HG03064 (cell line): ENCODE results near the gene TNFSF4.
"Not testable (repeated sequence)": the region's sequence is repeated elsewhere in the genome, so short reads cannot be mapped to it uniquely, and the experiment has no call there.

Experiments
- ATAC-seq: cut with Tn5 transposase; IDR thresholded peaks from one replicate; pipeline ENCODE4 v1.9.1; 2021; ENCODE audit warnings: low read depth; ENCODE audit not compliant: unreplicated experiment

The TNFSF4 gene

DNA sequence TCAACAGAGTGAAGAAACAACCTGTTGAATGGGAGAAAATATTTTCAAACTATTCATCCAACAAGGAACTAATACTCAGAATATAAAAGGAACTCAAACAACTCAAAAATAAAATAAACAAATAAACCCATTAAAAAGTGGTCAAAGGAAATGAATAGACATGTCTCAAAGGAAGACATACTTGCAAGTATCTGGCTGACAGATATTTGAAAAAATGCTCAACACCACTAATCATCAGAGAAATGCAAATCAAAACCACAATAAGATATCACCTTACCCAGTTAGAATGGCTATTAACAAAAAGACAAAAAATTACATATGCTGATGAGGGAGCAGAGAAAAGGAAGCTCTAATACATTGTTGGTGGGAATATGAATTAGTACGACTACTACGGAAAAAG lies 38.2 kb downstream of the TNFSF4 start:
- no peak for ATAC-seq

DNA sequence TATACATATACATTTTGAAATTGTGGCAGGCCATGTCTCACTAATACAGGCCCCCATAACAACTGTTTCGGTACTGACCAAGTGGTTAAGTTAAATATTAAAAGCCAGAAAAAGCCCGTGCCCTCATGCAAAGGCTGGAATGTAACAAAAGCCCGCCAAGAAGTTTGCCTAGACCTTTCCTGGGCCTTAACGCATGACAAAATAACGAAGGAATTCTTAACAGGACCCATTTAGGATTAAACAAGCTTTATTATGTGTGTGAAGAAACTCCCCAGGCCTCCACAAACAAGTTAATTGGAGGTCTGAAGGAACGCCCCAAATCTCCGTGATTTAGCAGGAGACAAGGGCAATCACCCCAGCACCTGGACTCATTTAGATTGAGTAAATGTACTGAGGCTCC lies 42.4 kb downstream of the TNFSF4 start:
- ATAC-seq: no peak

DNA sequence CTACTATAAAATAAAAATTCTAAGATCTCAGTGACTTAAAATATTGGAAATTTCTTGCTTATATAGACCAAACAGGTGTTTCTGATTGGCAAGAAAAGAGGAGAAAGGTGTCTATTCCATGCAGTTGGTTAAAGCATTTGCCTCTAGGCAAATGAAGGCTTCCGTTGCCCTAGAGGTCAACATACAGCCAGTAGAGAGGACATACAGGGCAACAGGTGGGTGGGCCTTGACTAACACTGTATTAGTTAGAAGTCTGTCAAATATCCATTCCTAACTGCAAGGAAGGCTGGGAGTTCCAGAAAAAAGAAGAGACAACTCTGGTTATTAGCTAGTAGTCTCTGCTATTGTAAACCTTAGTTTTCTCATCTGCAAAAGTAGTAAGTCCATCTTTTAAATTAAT lies 43.0 kb downstream of the TNFSF4 start:
- ATAC-seq: no peak

DNA sequence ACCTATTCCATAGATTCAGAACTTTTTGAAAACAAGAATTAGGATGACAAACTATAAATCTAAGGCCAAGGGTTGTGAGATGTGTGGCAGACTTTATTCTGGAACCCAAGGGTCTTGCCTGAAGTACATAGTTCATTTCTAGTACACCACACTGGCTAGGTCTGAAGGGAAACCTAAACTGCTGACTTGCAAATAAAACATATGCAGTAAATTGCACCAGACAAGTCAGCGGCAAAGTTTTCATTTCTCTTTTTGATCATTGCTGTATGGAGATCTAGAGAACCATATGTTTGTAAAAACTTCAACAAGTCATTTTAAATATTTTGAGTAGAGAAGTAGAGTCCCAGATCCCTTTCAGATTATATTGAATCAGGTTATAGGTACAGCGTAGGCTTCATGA lies 43.9 kb downstream of the TNFSF4 start:
- ATAC-seq: no peak

DNA sequence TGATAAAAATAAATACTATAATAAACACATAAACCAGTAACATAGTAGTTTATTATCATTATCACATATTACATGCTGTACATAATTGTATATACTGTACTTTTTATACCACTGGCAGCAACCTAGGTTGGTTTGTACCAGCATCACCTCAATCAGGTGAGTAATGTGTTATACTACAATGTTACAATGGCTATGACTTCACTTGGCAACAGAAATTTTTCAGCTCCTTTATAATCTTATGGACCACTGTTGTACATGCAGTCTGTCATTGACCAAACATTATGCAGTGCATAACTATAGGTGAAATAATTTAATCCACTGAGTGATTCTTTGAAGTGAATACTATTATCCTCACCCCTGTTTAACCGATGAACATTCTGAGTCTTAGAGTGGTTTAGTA lies 44.5 kb downstream of the TNFSF4 start:
- ATAC-seq: no peak

DNA sequence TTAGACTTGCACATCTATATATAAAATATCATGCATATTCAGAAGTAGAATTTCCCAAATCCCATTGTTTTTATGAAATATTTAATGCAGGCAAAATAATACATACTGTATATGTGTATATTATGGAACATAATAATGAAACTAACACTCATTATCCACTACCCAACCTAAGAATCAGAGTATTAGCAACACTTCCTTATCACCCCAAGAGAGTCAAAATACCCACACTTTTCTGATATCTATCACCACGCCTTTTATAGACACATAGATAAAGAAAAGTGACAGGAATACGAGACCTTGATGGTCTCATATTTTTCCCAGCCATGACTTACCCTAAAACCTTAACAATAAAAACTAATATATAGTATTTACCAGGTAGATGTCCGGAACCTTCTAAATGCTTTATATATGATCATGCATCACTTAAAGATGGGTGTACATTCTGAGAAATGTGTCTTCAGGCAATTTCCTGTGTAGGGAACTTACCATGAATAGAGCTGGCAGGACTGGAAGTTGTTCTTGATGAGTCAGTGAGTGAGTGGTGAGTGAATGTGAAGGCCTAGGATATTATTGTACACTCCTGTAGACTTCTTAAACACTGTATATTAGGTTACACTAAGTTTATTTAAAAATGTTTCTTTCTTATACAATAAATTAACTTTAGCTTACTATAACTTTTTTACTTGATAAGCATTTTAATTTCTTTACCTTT lies 45.5 kb downstream of the TNFSF4 start:
- ATAC-seq: no peak

DNA sequence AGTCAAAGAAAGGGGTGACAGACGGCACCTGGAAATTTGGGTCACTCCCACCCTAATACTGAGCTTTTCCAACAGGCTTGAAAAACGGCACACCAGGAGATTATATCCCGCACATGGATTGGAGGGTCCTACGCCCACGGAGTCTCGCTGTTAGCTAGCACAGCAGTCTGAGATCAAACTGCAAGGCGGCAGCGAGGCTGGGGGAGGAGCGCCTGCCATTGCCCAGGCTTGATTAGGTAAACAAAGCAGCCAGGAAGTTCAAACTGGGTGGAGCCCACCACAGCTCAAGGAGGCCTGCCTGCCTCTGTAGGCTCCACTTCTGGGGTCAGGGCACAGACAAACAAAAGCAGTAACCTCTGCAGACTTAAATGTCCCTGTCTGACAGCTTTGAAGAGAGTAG lies 53.2 kb downstream of the TNFSF4 start:
- ATAC-seq: not testable (repeated sequence)

DNA sequence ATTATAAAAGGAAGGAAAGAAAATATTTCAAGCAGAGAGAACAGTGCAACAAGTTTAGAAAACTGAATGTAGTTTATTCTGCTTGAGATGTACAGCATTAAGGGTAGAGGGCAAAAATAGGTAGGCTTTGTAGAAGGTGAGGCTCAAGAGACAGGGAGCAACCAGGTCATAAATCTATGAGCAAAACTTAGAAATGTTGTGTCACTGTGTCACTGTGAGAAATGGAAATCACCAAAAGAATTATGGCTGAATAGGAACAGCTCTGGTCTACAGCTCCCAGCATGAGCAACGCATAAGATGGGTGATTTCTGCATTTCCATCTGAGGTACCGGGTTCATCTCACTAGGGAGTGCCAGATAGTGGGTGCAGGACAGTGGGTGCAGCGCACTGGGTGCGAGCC lies 53.6 kb downstream of the TNFSF4 start:
- ATAC-seq: no peak

DNA sequence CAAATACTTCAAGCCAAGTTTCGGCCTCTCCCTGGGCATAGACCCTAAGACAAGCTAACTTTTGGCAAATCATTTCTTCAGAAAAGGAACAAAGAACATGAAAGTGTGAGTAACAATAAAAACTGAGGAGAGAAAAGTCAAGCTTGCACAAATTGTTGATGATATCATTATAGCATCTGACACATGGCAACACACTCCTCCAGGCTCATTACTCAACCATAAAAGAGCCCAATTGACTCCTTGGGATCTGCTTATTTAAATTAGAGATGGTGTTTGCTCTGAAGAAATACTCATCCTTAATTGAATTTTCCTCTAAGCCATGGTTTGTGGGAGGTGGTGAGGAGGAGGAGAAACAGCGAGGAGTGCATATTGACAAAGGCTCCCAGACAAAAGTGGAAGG lies 54.5 kb downstream of the TNFSF4 start:
- no peak for ATAC-seq

DNA sequence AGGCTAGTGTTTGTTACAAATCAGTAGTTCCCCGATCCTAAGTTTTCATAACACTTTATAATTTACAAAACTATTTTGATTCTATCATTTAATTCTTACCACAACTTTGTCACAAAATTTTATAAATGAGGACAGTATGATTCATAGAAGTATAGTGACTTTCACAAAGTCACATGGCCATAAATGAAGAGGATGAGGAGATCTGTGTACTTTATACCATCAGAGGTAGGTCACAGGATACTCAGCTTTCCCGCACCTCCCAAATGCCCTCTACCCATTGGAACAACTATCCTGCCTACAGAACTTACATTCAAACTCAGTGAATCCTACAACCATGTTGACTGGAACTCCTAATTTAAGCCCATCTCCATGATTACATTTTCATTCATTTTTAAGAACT lies 56.3 kb downstream of the TNFSF4 start:
- ATAC-seq: no peak

DNA sequence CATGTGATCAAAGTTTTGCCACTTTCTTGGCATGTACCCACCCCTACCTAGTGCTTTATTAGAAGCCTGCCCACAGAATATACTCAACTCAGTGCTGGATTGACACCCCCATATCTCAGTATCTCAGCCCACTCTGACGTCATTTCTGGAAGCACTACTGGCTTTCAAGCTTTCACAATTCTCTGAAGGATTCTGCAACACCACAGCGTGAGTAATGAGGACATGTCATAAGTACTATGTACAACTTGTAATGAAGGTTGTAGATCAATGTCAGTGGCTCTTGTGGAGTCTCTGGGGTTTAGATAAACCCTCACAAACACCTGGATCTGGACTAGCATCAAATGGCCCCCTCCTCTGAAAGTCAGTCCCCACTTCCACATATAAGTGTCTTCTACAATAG lies 57.2 kb downstream of the TNFSF4 start:
- ATAC-seq: no peak

DNA sequence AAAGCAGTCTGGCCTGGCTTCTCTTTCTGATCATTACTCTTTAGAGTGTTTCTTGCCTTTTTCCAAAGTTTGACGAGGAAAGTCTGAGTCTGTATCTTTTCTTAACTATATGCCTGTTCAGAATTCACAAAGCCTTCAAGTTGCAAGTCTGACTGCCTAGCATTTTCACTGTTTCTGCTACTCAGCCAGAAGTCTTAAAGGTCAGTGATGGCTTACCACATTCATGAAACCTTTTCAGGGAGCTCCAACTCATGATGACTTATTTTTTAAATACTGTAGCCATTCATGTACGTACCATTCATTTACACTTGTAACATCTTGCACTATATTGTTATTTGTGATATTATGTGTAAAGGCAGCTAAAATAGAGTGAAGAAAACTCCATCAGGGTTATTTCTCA lies 58.2 kb downstream of the TNFSF4 start:
- no peak for ATAC-seq

DNA sequence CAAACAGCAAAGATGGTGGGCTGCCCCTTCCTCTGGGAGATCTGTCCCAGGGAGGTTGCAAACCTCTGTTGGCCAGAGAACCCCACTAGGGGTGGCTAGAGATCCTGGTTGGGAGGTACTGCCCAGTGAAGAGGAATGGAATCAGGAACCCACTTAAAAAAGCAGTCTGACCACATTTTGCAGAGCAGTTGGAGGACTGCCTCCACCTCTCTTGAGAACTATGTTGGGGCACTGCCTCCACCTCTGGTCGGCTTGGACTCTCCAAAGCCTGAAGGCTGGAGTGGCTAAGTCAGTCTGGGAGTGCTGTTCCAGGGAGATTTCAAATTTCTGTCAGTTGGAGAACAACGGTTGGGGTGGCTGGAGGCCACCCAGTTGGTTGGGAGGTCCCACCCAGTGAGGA lies 58.6 kb downstream of the TNFSF4 start:
- no peak for ATAC-seq

DNA sequence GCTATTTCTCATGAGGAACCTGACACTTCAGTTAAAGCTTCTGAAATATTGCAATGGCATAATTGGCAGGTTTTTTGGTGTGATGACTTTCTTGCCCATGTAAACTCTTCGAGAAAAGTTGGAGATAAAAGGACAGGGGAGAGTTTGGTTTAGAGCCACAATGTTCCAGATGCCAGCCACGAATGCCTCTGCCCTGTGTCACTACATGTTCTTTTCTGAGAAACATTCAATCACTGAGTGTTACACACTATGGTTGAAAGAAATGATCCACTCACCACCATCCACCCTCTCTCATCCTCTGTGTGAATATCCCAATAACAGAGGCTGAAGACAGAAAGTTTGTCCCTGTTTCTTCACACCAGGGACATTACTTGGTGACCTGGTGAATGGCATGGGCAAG lies 66.4 kb downstream of the TNFSF4 start:
- no peak for ATAC-seq

DNA sequence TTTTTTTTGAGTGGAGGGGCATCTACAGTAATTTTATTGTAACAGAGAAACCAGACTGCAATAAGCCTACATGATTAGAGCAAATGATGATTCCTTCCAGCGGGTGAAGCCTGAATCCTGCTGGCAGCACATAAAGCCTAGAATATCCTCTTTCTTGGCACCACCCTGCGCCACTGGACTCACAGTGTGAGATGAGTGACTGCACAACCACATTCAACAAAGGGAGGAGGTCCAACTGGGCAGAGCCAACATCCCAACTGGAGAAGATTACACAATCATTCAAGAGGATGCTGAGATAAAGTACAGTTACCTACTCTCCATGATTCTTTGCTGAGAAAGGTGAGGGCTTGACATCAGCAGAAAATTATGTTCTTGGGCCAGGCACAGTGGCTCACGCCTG lies 67.4 kb downstream of the TNFSF4 start:
- ATAC-seq: no peak

DNA sequence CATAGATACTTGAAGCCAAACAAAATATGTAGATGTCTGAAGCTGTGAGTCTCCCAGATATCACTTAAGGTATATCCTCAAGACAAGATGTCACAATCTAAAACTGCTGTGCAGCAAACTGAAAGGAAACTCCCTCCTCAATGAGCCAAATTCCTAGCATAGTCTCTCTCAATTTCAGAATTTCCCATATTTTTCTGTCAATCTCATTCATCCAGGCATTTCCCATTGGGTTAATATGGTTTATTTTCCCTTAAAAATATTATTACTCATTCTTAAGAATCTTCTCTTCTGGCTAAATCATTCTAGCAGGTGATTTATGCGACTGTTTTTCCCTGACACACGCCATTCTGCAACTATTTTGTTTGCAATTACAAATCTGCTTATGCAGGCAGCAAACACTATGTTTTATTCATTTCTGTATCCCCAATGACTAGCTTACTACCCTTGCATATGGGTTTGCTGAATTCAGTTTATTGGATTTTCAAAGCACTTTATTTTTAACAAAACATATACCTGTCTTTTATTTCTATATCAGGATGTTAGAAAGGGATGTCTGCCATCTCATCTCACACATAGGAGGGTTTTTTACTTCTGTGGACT lies 69.9 kb downstream of the TNFSF4 start:
- ATAC-seq: no peak

DNA sequence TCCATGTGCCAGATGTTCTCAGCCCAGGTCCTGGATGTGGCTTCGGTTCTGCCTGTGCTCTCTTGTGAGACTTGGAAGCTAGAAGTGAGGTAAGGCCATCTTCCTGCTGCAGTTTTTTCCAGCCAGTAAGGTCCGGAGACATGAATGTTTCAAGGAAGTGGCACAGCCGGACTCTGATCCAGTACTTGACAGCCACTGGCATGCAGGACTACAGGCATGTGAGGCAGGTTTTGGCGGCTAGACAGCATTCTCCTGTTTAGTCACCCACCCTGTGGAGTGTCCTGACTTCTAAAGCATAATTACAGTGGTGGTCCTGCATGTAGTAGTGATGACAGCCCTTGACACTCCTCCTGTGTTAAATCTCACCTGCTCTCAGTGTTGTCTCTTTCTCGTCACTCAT lies 72.3 kb downstream of the TNFSF4 start:
- no peak for ATAC-seq

DNA sequence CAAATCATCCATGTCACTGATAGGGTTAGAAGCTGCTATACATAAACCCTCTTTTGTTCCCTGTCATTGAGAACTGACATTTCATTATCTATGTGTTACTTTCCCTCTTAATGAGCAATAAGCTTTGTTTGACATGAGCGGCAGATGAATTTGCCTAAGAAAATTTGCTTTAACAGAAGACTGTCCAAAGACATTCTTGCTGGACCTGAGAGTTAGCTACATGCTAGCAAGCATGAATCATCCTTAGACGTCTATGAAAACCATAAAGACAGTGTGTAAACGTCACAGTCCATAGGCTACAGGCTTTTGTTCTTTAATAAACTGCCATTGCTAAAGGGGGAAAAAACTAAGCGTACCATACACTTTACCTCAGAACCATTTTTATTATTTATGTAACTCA lies 73.1 kb downstream of the TNFSF4 start:
- no peak for ATAC-seq
